Mesenchymal stem cell (in vitro differentiated cells and primary cell): ENCODE measurements around the gene RAB43.

Experiments
- DNase-seq: peaks from one replicate; pipeline ENCODE4 v3.0.0-alpha.2; 2013
- H2AFZ ChIP-seq: one replicate; pipeline ENCODE4 v1.6.1; 2013; ENCODE audit warnings: low read depth, mild to moderate bottlenecking, control low read depth, inconsistent platforms, low read length, moderate library complexity
- H2AK5ac ChIP-seq: 2 replicates; pipeline ENCODE4 v1.6.1; 2013; ENCODE audit warnings: low read length, moderate library complexity, mild to moderate bottlenecking, inconsistent platforms; ENCODE audit not compliant: severe bottlenecking
- H2BK120ac ChIP-seq: one replicate; pipeline ENCODE4 v1.6.1; 2013; ENCODE audit warnings: low read depth, mild to moderate bottlenecking, inconsistent platforms, low read length, moderate library complexity
- H2BK12ac ChIP-seq, 2 experiments: one replicate each; pipeline ENCODE4 v1.6.1; 2013; ENCODE audit warnings: inconsistent platforms in 2 of 2, low read length in 2 of 2, mild to moderate bottlenecking in 2 of 2, moderate library complexity in 2 of 2, control low read depth in 1 of 2
- H2BK15ac ChIP-seq: one replicate; pipeline ENCODE4 v1.6.1; 2013; ENCODE audit warnings: mild to moderate bottlenecking, low read depth, inconsistent platforms; ENCODE audit not compliant: poor library complexity, severe bottlenecking
- H2BK5ac ChIP-seq: 2 replicates; pipeline ENCODE4 v1.6.1; 2013; ENCODE audit warnings: low read depth, mild to moderate bottlenecking, low read length, control low read depth, inconsistent platforms; ENCODE audit not compliant: poor library complexity, severe bottlenecking
- H3K14ac ChIP-seq, 2 experiments: one replicate each; pipeline ENCODE4 v1.6.1; 2013; ENCODE audit warnings: inconsistent platforms in 2 of 2, low read length in 2 of 2, control low read depth in 1 of 2, mild to moderate bottlenecking in 1 of 2, moderate library complexity in 1 of 2
- H3K18ac ChIP-seq, 2 experiments: one replicate each; pipeline ENCODE4 v1.6.1; 2013; ENCODE audit warnings: inconsistent platforms in 2 of 2, low read length in 2 of 2, control low read depth in 1 of 2, low read depth in 1 of 2, mild to moderate bottlenecking in 1 of 2
- H3K23ac ChIP-seq, 2 experiments: one replicate each; pipeline ENCODE4 v1.6.1; 2013; ENCODE audit warnings: inconsistent platforms in 2 of 2, low read length in 2 of 2, mild to moderate bottlenecking in 2 of 2, moderate library complexity in 2 of 2, control low read depth in 1 of 2
- H3K27ac ChIP-seq: 2 replicates; pipeline ENCODE4 v1.5.1; 2013; ENCODE audit warnings: mild to moderate bottlenecking, moderate library complexity, low read length, control low read depth, inconsistent platforms; ENCODE audit not compliant: poor library complexity, severe bottlenecking
- H3K27me3 ChIP-seq, 2 experiments: 2 replicates each; pipeline versions ENCODE4 v1.6.1 to v1.7.0; 2013; ENCODE audit warnings: low read length in 2 of 2, mild to moderate bottlenecking in 2 of 2, moderate library complexity in 2 of 2, control low read depth in 1 of 2, inconsistent platforms in 1 of 2; ENCODE audit not compliant: control insufficient read depth in 1 of 2, insufficient read depth in 1 of 2
- H3K36me3 ChIP-seq, 2 experiments: 2 replicates each; pipeline versions ENCODE4 v1.6.1 to v1.7.0; 2013; ENCODE audit warnings: low read length in 2 of 2, control low read depth in 1 of 2, inconsistent platforms in 1 of 2, low read depth in 1 of 2, mild to moderate bottlenecking in 1 of 2; ENCODE audit not compliant: insufficient read depth in 2 of 2, control insufficient read depth in 1 of 2
- H3K4ac ChIP-seq, 2 experiments: one replicate each; pipeline ENCODE4 v1.6.1; 2013; ENCODE audit warnings: inconsistent platforms in 2 of 2, low read length in 2 of 2, mild to moderate bottlenecking in 2 of 2, moderate library complexity in 2 of 2, control low read depth in 1 of 2, low read depth in 1 of 2
- H3K4me1 ChIP-seq: 2 replicates; pipeline ENCODE4 v1.6.1; 2013; ENCODE audit warnings: low read depth, low read length, control low read depth; ENCODE audit not compliant: control insufficient read depth, insufficient read depth
- H3K4me2 ChIP-seq: 2 replicates; pipeline ENCODE4 v1.6.1; 2013; ENCODE audit warnings: low read length, mild to moderate bottlenecking, inconsistent platforms; ENCODE audit not compliant: poor library complexity, severe bottlenecking
- H3K4me3 ChIP-seq, 2 experiments: 2 replicates each; pipeline versions ENCODE4 v1.5.1 to v1.7.0; 2013; ENCODE audit warnings: low read length in 2 of 2, mild to moderate bottlenecking in 2 of 2, control low read depth in 1 of 2, low read depth in 1 of 2; ENCODE audit not compliant: insufficient read depth in 1 of 2
- H3K79me1 ChIP-seq: replicated peaks from 2 replicates; pipeline ENCODE4 v1.6.1; 2013; ENCODE audit warnings: mild to moderate bottlenecking, control low read depth, low read length, inconsistent platforms; ENCODE audit not compliant: poor library complexity, severe bottlenecking
- H3K9ac ChIP-seq: 2 replicates; pipeline ENCODE4 v1.7.0; 2013; ENCODE audit warnings: mild to moderate bottlenecking, low read length, moderate library complexity
- H3K9me3 ChIP-seq: 2 replicates; pipeline ENCODE4 v1.7.0; 2013; ENCODE audit warnings: mild to moderate bottlenecking, low read length; ENCODE audit not compliant: control insufficient read depth
- H4K8ac ChIP-seq: one replicate; pipeline ENCODE4 v1.6.1; 2013; ENCODE audit warnings: inconsistent platforms, mild to moderate bottlenecking, low read length, moderate library complexity
- H4K91ac ChIP-seq: one replicate; pipeline ENCODE4 v1.6.1; 2013; ENCODE audit warnings: mild to moderate bottlenecking, low read length, inconsistent platforms
- WGBS: methylation state at CpG from one replicate; pipeline ENCODE4 v1.1.7; 2013; ENCODE audit warnings: mixed read lengths; 5-methylcytosine and 5-hydroxymethylcytosine counted together

Gene RAB43

GRCh38 chr3:129059311-129059958 is 62.2 kb downstream of the RAB43 start:
- peak overlapping the region in 1 of 2 experiments; percentile 1 for H3K4ac ChIP-seq
- peak overlapping the region; percentile 11 to 56 for H2BK12ac ChIP-seq
- peak overlapping the region in 1 of 2 experiments; percentile 73 for H3K14ac ChIP-seq
- H3K27me3 ChIP-seq = peaks cover 42 to 47% of the 10 kb centered on the region in 2 experiments
- no peak overlapping the region for H3K27ac ChIP-seq
- peak overlapping the region; percentile 28 to 61 for H3K18ac ChIP-seq
- H2BK120ac ChIP-seq = peak overlapping the region; percentile 62
- no peak overlapping the region for H3K23ac ChIP-seq
- H3K79me1 ChIP-seq = no peaks in the 10 kb centered on the region
- no peaks in the 10 kb centered on the region for H3K9me3 ChIP-seq
- WGBS = 74% methylated on average over 11 of the region's 11 CpGs
- no peak overlapping the region for H2AK5ac ChIP-seq
- H2BK5ac ChIP-seq = no peak overlapping the region
- no peak overlapping the region for H3K4me2 ChIP-seq
- H4K91ac ChIP-seq = peak overlapping the region; percentile 5
- no peak overlapping the region for H2BK15ac ChIP-seq
- H3K9ac ChIP-seq = no peak overlapping the region
- H2AFZ ChIP-seq = no peak overlapping the region
- no peak overlapping the region for H3K4me3 ChIP-seq
- H3K4me1 ChIP-seq = peaks cover 2% of the 10 kb centered on the region
- H4K8ac ChIP-seq = no peak overlapping the region
- no peak for DNase-seq
- no peaks in the 10 kb centered on the region for H3K36me3 ChIP-seq

- H3K4me1 ChIP-seq = peaks cover 2% of the 10 kb centered on the region
- H3K27me3 ChIP-seq = peaks cover 42 to 43% of the 10 kb centered on the region in 2 experiments
- WGBS = 84% methylated on average over 4 of the region's 4 CpGs
- no peak overlapping the region for H3K18ac ChIP-seq
- no peak overlapping the region for H2AFZ ChIP-seq
- H4K91ac ChIP-seq = no peak overlapping the region
- no peak overlapping the region for H3K9ac ChIP-seq
- H2AK5ac ChIP-seq = no peak overlapping the region
- no peak overlapping the region for H2BK5ac ChIP-seq
- no peaks in the 10 kb centered on the region for H3K36me3 ChIP-seq
- H3K27ac ChIP-seq = no peak overlapping the region
- no peak overlapping the region for H4K8ac ChIP-seq
- peak; percentile 24 for DNase-seq
- no peak overlapping the region for H3K14ac ChIP-seq
- no peaks in the 10 kb centered on the region for H3K79me1 ChIP-seq
- H2BK15ac ChIP-seq = no peak overlapping the region
- H3K4me3 ChIP-seq = no peak overlapping the region
- no peak overlapping the region for H3K23ac ChIP-seq
- no peak overlapping the region for H3K4me2 ChIP-seq
- no peak overlapping the region for H3K4ac ChIP-seq
- H2BK120ac ChIP-seq = no peak overlapping the region
- H2BK12ac ChIP-seq = peak overlapping the region in 1 of 2 experiments; percentile 29
- H3K9me3 ChIP-seq = no peaks in the 10 kb centered on the region
Measured at GRCh38 chr3:129058441-129059200, 63.0 kb downstream of the RAB43 start.

- Histone ChIP-seq H3K4me3 (no peak overlapping the region), H3K27me3 (peaks cover 37 to 43% of the 10 kb centered on the region in 2 experiments), H3K79me1 (no peaks in the 10 kb centered on the region), H2AFZ (no peak overlapping the region), H3K9ac (no peak overlapping the region), H3K18ac (no peak overlapping the region), H2BK15ac (no peak overlapping the region), H4K91ac (no peak overlapping the region), H3K4ac (no peak overlapping the region), H3K27ac (no peak overlapping the region), H3K14ac (no peak overlapping the region), H3K9me3 (no peaks in the 10 kb centered on the region), H2BK12ac (no peak overlapping the region), H3K36me3 (no peaks in the 10 kb centered on the region), H3K4me1 (peaks cover 4% of the 10 kb centered on the region), H2BK120ac (no peak overlapping the region), H4K8ac (no peak overlapping the region), H2BK5ac (no peak overlapping the region), H3K4me2 (no peak overlapping the region), H2AK5ac (no peak overlapping the region), H3K23ac (no peak overlapping the region)
- WGBS = 82% methylated on average over 4 of the region's 4 CpGs
- DNase-seq = no peak
Measured at GRCh38 chr3:129057249-129057648, 64.4 kb downstream of the RAB43 start.

GRCh38 chr3:129056451-129057173 is 65.0 kb downstream of the RAB43 start:
- H2BK120ac ChIP-seq = no peak overlapping the region
- no peak overlapping the region for H3K4me3 ChIP-seq
- H3K36me3 ChIP-seq = no peaks in the 10 kb centered on the region
- 67% methylated on average over 9 of the region's 9 CpGs for WGBS
- H2BK5ac ChIP-seq = no peak overlapping the region
- DNase-seq = no peak
- peaks cover 37 to 43% of the 10 kb centered on the region in 2 experiments for H3K27me3 ChIP-seq
- H2AFZ ChIP-seq = no peak overlapping the region
- H2AK5ac ChIP-seq = no peak overlapping the region
- H3K9ac ChIP-seq = no peak overlapping the region
- no peak overlapping the region for H3K4me2 ChIP-seq
- H4K8ac ChIP-seq = no peak overlapping the region
- no peak overlapping the region for H2BK15ac ChIP-seq
- H3K23ac ChIP-seq = no peak overlapping the region
- peaks cover 7% of the 10 kb centered on the region for H3K4me1 ChIP-seq
- H3K79me1 ChIP-seq = no peaks in the 10 kb centered on the region
- H4K91ac ChIP-seq = no peak overlapping the region
- no peak overlapping the region for H3K4ac ChIP-seq
- no peak overlapping the region for H3K18ac ChIP-seq
- H2BK12ac ChIP-seq = no peak overlapping the region
- H3K14ac ChIP-seq = no peak overlapping the region
- no peak overlapping the region for H3K27ac ChIP-seq
- H3K9me3 ChIP-seq = no peaks in the 10 kb centered on the region
